ENCODE measurements around the gene KIRREL3. TPM values are rescaled to one million over a fixed set of nuclear protein-coding genes. Genes with fewer than 3 reads are reported as not detected.

Gene KIRREL3
- total RNA-seq, 2 experiments from 2014 or later, result not detected

- Mint-ChIP-seq H3K27ac (no peak overlapping the region), H3K4me1 (ENCODE audit: low read depth) (no peaks in the 10 kb centered on the region), H3K4me3 (no peak overlapping the region), H3K36me3 (ENCODE audit: low read depth) (no peaks in the 10 kb centered on the region), H3K9me3 (no peaks in the 10 kb centered on the region), H3K27me3 (no peaks in the 10 kb centered on the region)
- ChIA-PET POLR2A (no interaction called here), CTCF (no interaction called here)
- DNase-seq, result no peak
- no peaks in the 10 kb centered on the region for H3K9me3 ChIP-seq (ENCODE audit: control insufficient read depth in 1 of 2, insufficient read depth in 1 of 2, low read length in 2 of 2)
- TF ChIP-seq CTCF (IDR thresholded peaks at IDR 0.05), result no peak
- no peaks in the 10 kb centered on the region for H3K36me3 ChIP-seq (ENCODE audit: insufficient read depth, low read length)
- H3K27me3 ChIP-seq (ENCODE audit: control insufficient read depth in 1 of 2, insufficient read depth in 2 of 2, low read length in 2 of 2), result no peaks in the 10 kb centered on the region
- H3K4me1 ChIP-seq (ENCODE audit: insufficient read depth, low read length), result no peaks in the 10 kb centered on the region
- ATAC-seq (ENCODE audit: poor library complexity), result no peak
- intact Hi-C loops (cut with DNase I, micrococcal nuclease), result no loop called here
- no peak overlapping the region for H3K27ac ChIP-seq (ENCODE audit: low read depth in 1 of 2, low read length in 2 of 2)
- H3K4me3 ChIP-seq (ENCODE audit: low read length), result no peak overlapping the region
Measured at GRCh38 chr11:126403022-126403581, 597.5 kb downstream of the KIRREL3 start.

GRCh38 chr11:126400479-126400878 lies 600.1 kb downstream of the KIRREL3 start:
- Histone ChIP-seq H3K27me3 (ENCODE audit: control insufficient read depth in 1 of 2, insufficient read depth in 2 of 2, low read length in 2 of 2) (no peaks in the 10 kb centered on the region), H3K27ac (ENCODE audit: low read depth in 1 of 2, low read length in 2 of 2) (no peak overlapping the region), H3K36me3 (ENCODE audit: insufficient read depth, low read length) (no peaks in the 10 kb centered on the region), H3K4me3 (ENCODE audit: low read length) (no peak overlapping the region), H3K4me1 (ENCODE audit: insufficient read depth, low read length) (no peaks in the 10 kb centered on the region), H3K9me3 (ENCODE audit: control insufficient read depth in 1 of 2, insufficient read depth in 1 of 2, low read length in 2 of 2) (no peaks in the 10 kb centered on the region)
- Mint-ChIP-seq H3K4me1 (ENCODE audit: low read depth) (no peaks in the 10 kb centered on the region), H3K27ac (no peak overlapping the region), H3K27me3 (no peaks in the 10 kb centered on the region), H3K4me3 (no peak overlapping the region), H3K9me3 (no peaks in the 10 kb centered on the region), H3K36me3 (ENCODE audit: low read depth) (no peaks in the 10 kb centered on the region)
- no peak for TF ChIP-seq CTCF (IDR thresholded peaks at IDR 0.05)
- ChIA-PET POLR2A (no interaction called here), CTCF (no interaction called here)
- DNase-seq (no peak), ATAC-seq (ENCODE audit: poor library complexity) (no peak)
- intact Hi-C loops (cut with DNase I, micrococcal nuclease), result no loop called here

GRCh38 chr11:126400019-126400418 lies 600.6 kb downstream of the KIRREL3 start:
- H3K4me3 Mint-ChIP-seq, result no peak overlapping the region
- intact Hi-C loops (cut with DNase I, micrococcal nuclease), result no loop called here
- Histone ChIP-seq H3K4me1 (ENCODE audit: insufficient read depth, low read length) (no peaks in the 10 kb centered on the region), H3K4me3 (ENCODE audit: low read length) (no peak overlapping the region), H3K9me3 (ENCODE audit: control insufficient read depth in 1 of 2, insufficient read depth in 1 of 2, low read length in 2 of 2) (no peaks in the 10 kb centered on the region), H3K27ac (ENCODE audit: low read depth in 1 of 2, low read length in 2 of 2) (no peak overlapping the region), H3K36me3 (ENCODE audit: insufficient read depth, low read length) (no peaks in the 10 kb centered on the region), H3K27me3 (ENCODE audit: control insufficient read depth in 1 of 2, insufficient read depth in 2 of 2, low read length in 2 of 2) (no peaks in the 10 kb centered on the region)
- H3K27ac Mint-ChIP-seq, result no peak overlapping the region
- ATAC-seq (ENCODE audit: poor library complexity) (no peak), DNase-seq (no peak)
- no peaks in the 10 kb centered on the region for H3K4me1 Mint-ChIP-seq (ENCODE audit: low read depth)
- H3K9me3 Mint-ChIP-seq, result no peaks in the 10 kb centered on the region
- CTCF ChIA-PET, result no interaction called here
- POLR2A ChIA-PET, result no interaction called here
- TF ChIP-seq CTCF (IDR thresholded peaks at IDR 0.05), result no peak
- no peaks in the 10 kb centered on the region for H3K36me3 Mint-ChIP-seq (ENCODE audit: low read depth)
- no peaks in the 10 kb centered on the region for H3K27me3 Mint-ChIP-seq

All from CD4-positive, alpha-beta T cell (primary cell).